Activated CD8-positive, alpha-beta memory T cell treated with anti-CD3 and anti-CD28 coated beads, Interleukin-2, amount 50 U/mL, for 48 hours (primary cell): ENCODE measurements around the gene PRX.
"Not testable (repeated sequence)": the region's sequence is repeated elsewhere in the genome, so short reads cannot be mapped to it uniquely, and the experiment has no call there.

Source experiments
- DNase-seq: peaks from one replicate; pipeline ENCODE4 v3.0.0-alpha.2; 2020

PRX gene

GRCh38 chr19:40389404-40390083, 23.6 kb downstream of the PRX start:
- no peak for DNase-seq

GRCh38 chr19:40388481-40388880, 24.7 kb downstream of the PRX start:
- DNase-seq = no peak

GRCh38 chr19:40387155-40387554, 26.0 kb downstream of the PRX start:
- DNase-seq = no peak

DNA sequence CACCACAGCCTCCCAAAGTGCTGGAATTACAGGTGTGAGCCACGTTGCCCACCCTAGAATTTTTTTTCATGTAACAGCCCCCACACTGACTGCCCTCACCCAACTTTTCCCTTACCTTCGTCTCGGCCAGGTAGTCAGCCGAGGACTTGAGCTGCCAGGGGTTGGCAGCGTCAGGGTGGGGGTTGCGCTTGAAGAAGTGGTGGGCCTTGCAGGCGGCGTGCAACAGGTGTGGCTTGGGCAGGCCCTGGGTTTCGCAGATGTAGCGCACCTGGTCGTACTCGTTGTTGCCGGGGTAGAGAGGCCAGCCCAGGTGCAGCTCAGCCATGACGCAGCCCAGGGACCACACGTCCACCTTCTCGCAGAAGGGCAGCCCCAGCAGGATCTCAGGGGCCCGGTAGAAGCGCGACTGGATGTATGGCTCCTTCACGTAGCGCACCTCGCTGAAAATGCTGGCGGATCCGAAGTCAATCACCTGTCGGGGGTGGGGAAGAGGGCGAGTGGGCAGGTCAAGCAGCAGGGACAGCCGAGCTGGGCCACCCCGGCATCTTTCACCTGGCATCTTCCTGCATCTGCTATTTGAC, 29.4 kb downstream of the PRX start:
- DNase-seq = no peak

GRCh38 chr19:40381321-40381720, 31.9 kb downstream of the PRX start:
- no peak for DNase-seq

- no peak for DNase-seq
Measured at GRCh38 chr19:40380199-40381037, 32.8 kb downstream of the PRX start.

- DNase-seq = no peak
Measured at GRCh38 chr19:40379446-40380198, 33.6 kb downstream of the PRX start.

DNA sequence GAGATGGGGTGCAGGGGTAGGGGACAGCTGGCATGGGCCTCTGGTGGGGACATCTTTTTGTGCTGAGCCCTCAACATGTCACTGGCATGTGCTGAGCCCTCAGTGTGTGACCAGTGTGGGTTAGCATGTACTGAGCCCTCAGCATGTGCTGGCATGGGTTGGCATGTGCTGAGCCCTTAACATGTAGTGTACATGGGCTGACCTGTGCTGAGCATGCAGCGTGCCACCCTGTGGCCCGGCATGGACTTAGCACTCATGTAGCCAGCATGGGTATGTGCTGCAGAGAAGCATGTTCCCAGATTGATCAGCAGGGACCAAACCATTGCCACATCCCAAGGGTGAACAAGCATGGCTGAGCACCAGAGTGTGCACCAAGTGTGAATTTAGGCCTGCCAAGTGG, 34.7 kb downstream of the PRX start:
- DNase-seq = no peak

DNA sequence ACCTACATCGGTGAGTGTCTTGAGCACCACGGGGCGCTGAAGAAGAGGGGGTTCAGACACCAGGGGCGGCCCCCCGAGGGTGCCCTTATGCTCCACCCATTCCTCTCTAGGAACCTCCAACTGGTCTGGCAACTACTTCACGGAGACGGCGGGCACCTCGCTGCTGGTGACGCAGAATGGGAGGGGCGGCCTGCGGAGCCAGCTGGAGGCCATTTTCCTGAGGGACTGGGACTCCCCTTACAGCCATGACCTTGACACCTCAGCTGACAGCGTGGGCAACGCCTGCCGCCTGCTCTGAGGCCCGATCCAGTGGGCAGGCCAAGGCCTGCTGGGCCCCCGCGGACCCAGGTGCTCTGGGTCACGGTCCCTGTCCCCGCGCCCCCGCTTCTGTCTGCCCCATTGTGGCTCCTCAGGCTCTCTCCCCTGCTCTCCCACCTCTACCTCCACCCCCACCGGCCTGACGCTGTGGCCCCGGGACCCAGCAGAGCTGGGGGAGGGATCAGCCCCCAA, 35.2 kb downstream of the PRX start:
- no peak for DNase-seq

GRCh38 chr19:40376286-40376862, 36.8 kb downstream of the PRX start:
- no peak for DNase-seq

DNA sequence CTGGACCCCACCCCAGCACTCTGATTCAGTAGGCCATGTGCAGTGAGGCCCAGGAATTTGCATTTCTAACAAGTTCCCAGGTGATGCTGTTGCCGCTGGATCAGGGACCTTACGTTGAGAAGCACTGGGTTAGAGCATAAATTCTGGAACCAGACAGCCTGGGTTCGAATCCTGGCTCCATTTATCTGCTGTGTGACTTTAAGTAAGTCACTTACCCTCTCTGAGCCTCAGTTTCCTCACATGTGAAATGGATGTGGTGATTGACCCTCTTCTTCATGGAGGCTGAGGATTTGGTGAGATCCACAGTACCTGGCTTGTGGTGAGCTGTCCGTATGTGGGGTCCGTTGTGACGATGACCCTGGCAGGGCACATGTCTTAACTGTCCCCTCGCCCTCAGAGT, 39.1 kb downstream of the PRX start:
- no peak for DNase-seq

DNA sequence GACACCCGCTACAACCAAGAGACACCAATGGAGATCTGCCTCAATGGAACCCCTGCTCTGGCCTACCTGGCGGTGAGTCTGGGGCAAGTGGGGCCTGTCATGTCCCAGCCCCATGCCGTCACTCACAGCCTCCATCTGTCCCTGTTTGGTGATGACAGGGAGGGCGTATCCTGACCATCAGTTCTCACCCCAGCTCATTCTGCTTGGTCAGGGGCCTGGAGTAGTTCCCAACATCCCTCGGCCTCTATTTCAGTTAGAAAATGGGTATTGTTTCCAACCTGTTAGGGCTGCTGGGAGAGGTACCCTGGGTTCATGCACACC, 41.4 kb downstream of the PRX start:
- no peak for DNase-seq

DNA sequence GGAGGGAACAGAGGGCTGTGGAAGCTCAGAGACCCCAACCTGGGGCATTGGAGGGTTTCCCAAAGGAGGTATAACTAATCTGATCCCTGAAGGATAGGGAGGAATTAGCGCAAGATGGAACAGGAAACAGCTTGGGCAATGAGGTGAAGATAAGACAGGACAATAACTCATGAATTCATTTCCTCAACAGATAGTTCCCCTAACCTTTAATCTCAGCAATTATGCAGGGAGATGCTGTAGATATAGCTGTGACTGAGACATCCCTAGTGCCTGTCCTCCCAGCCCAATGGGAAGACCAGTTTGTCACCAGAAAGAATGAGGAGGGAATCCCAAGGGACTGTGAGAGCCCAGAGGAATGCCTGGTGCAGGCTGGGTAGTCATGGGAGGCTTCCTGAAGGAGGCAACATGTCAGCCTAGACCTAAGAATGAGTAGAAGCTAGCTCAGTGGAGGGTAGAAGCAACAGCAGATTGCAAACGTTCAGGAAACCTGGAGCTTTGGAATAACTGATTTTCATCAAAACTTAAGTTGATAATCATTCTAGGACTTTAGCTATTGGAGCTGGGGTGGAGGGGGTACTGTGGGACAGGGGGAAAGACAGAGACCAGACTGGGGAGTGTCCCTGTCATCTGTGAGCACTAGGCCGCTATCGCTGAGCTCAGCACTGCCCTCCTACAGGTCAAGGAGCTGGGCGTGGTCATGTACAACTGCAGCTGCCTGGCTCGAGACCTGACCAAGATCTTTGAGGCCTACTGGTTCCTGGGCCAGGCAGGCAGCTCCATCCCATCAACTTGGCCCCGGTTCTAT, 42.0 kb downstream of the PRX start:
- DNase-seq = no peak

GRCh38 chr19:40370253-40370652, 42.9 kb downstream of the PRX start:
- not testable (repeated sequence) for DNase-seq

- no peak for DNase-seq
Measured at GRCh38 chr19:40369797-40370196, 43.4 kb downstream of the PRX start.

DNA sequence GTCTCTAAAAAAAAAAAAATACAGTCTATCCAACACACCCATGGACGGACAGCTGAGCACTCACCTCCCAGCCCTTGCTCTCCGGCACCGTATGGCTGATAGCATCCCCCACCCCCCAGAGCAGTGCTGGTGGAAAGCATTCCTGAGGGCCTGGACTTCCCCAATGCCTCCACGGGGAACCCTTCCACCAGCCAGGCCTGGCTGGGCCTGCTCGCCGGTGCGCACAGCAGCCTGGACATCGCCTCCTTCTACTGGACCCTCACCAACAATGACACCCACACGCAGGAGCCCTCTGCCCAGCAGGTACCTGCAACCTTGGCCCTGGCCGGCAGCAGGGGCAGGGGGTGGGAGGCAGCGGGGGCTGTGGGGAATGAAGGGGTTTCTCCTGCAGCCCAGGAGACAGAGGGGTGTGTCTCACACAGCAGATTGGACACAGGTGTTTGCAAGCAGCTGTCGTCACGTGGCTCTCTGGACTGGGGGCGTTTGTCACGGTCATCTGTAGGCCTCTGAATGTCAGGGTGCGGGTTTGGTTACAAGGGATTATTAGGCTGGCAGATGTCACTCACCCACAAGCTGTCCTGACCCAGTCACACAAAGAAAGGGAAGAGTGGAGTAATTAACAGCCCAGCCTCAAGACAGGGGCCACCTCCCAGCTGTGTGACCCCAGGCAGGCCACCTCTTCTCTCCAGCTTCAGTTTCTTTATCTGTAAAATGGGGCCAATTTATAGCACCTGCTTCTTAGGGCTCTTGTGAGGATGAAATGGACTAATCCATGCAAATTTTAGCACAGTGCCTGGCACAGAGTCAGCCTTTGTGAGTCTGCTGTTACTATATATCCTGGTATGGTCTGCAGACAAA, 45.4 kb downstream of the PRX start:
- DNase-seq = no peak

DNA sequence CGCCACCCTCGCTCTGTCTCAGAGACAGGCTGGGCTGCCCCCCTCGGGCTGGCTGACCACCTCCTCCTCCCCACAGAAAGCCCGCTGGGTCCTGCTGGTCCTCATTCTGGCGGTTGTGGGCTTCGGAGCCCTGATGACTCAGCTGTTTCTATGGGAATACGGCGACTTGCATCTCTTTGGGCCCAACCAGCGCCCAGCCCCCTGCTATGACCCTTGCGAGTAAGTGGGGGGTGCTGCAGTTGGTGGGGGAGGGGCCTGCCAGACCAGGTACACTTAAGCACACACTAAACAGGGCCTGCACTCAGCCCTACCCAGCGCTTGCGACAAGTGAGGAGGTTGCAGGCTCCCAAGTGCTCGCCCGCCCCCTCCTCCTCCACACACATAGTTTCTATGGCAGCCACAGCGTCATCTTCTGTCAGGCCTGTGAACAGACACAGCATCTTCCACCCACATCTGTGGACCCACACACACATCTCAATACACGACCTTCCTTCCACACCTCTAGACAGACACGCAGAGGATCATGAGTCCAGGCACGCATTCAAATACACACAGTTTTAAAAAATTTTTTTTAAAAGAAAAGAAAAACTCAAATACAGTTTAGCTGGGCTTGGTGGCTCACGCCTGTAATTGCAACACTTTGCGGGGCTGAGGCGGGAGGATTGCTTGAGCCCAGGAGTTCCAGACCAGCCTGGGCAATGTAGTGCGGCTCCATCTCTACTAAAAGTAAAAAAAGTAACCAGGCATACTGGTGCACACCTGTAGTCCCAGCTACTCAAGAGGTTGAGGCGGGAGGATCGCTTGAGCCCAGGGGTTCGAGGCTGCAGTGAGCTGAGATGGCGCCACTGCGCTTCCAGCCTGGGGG, 46.2 kb downstream of the PRX start:
- DNase-seq = no peak

- peak; percentile 87 for DNase-seq
Measured at GRCh38 chr19:40365613-40366401, 47.4 kb downstream of the PRX start.

DNA sequence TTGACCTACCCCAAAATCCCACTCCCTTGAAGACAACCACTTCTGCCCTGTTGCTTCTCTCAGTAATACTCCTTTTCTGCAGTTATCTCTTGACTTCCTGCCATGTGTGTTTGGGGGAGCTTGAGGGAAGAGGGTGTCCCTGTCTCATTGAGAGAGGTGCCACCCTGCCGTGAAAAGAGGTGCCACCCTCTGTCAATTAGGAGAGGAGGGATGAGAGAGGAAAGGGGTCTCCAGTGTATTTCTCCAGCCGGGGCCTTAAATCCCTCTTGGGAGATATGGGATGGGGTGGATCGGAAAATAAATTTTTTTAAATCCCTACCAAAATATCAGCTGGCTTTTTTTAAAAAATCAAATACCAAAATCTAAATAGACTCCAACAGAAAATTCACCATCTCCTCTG, 48.2 kb downstream of the PRX start:
- no peak for DNase-seq
